WERI-Rb-1 (cell line): ENCODE data around the gene SEMA4D.

Experiments
- DNase-seq: peaks from one replicate; pipeline ENCODE4 v3.0.0-alpha.2; 2020
- H3K27ac ChIP-seq: fragments of 250-450 bp; sonication (Bioruptor Pico); 2 replicates; pipeline ENCODE4 v1.5.1; 2020; ENCODE audit warnings: mild to moderate bottlenecking, moderate library complexity
- H3K27me3 ChIP-seq: fragments of 250-450 bp; sonication (Bioruptor Pico); 2 replicates; pipeline ENCODE4 v1.5.1; 2021; ENCODE audit warnings: mild to moderate bottlenecking, low read depth, moderate library complexity; ENCODE audit not compliant: insufficient read depth, severe bottlenecking
- H3K36me3 ChIP-seq: fragments of 250-450 bp; sonication (Bioruptor Pico); 2 replicates; pipeline ENCODE4 v1.5.1; 2020; ENCODE audit warnings: mild to moderate bottlenecking, moderate library complexity
- H3K4me3 ChIP-seq: 2 replicates; pipeline ENCODE4 v1.5.1; 2011; ENCODE audit warnings: low read depth, mild to moderate bottlenecking, control low read depth, low read length
- H3K9me3 ChIP-seq: fragments of 250-450 bp; sonication (Bioruptor Pico); 2 replicates; pipeline ENCODE4 v1.5.1; 2021; ENCODE audit warnings: mild to moderate bottlenecking, moderate library complexity; ENCODE audit not compliant: severe bottlenecking
- TF ChIP-seq, protein P1 (sequence below): IDR thresholded peaks from 2 replicates; pipeline ENCODE4 v1.5.1; 2011; ENCODE audit warnings: low read depth, mild to moderate bottlenecking, control low read depth, inconsistent platforms, low read length

The SEMA4D gene

DNA sequence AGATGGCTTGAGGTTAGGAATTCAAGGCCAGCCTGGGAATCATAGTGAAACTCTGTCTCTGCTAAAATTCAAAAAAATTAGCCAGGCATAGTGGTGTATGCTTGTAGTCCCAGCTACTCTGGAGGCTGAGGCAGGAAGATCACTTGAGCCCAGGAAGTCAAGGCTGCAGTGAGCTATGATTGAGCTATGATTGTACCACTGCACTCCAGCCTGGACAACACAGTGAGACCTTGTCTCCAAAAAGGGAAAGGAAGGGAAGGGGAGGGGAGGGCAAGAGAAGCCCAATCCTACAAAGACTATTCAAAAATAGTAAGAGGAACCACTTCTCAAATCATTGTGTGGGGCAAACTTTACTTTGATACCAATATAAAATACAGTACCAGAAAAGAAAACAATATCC is 11.2 kb downstream of the SEMA4D start:
- no peak for DNase-seq
- TF ChIP-seq, protein P1, sequence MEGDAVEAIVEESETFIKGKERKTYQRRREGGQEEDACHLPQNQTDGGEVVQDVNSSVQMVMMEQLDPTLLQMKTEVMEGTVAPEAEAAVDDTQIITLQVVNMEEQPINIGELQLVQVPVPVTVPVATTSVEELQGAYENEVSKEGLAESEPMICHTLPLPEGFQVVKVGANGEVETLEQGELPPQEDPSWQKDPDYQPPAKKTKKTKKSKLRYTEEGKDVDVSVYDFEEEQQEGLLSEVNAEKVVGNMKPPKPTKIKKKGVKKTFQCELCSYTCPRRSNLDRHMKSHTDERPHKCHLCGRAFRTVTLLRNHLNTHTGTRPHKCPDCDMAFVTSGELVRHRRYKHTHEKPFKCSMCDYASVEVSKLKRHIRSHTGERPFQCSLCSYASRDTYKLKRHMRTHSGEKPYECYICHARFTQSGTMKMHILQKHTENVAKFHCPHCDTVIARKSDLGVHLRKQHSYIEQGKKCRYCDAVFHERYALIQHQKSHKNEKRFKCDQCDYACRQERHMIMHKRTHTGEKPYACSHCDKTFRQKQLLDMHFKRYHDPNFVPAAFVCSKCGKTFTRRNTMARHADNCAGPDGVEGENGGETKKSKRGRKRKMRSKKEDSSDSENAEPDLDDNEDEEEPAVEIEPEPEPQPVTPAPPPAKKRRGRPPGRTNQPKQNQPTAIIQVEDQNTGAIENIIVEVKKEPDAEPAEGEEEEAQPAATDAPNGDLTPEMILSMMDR, result no peak
- no peak overlapping the region for H3K4me3 ChIP-seq
- no peak overlapping the region for H3K27ac ChIP-seq
- no peaks in the 10 kb centered on the region for H3K27me3 ChIP-seq
- no peaks in the 10 kb centered on the region for H3K9me3 ChIP-seq
- H3K36me3 ChIP-seq, result no peaks in the 10 kb centered on the region

DNA sequence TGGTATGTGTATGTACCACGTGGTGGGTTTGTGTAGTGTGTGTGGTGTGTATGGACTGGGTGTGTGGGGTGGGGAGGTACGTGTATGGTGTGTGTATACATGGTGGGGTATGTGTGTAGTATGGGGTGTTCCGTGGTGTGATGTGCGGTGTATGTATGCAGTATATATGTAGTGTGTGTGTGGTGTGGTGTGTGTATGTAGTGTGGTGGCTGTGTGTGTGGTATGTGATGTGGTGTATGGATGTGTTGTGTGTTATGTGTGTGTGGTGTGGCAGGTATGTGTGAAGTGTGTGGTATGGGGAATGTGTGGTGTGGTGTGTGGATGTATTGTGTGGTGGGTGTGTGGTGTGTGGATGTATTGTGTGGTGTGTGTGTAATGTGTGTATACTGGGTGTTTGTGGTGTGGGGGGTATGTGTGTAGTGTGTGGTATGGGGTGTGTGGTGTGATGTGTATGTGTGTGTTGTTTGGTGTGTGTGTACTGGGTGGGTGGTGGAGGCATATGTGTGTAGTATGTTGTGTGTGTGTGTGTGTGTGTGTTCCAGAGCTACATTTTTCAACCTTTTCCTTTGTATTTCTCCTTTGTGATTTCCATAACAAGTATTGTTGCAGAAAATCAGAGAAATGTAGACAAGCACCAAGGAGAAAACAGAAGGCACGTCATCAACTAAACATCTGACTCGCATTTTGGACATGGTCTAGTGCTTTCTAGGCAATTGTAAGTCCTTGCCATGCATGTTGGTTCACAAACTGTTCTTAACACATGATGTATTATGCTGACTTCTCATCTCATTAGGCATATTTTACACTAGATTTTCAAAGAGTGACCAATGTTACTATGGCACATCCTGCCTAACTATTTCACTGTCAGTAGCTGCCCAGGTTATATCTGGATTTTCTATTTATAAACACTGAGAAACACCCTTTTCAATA is 13.2 kb downstream of the SEMA4D start:
- Histone ChIP-seq H3K4me3 (no peak overlapping the region), H3K27me3 (no peaks in the 10 kb centered on the region), H3K36me3 (no peaks in the 10 kb centered on the region), H3K9me3 (no peaks in the 10 kb centered on the region), H3K27ac (no peak overlapping the region)
- DNase-seq, result no peak
- TF ChIP-seq, protein P1, result no peak

DNA sequence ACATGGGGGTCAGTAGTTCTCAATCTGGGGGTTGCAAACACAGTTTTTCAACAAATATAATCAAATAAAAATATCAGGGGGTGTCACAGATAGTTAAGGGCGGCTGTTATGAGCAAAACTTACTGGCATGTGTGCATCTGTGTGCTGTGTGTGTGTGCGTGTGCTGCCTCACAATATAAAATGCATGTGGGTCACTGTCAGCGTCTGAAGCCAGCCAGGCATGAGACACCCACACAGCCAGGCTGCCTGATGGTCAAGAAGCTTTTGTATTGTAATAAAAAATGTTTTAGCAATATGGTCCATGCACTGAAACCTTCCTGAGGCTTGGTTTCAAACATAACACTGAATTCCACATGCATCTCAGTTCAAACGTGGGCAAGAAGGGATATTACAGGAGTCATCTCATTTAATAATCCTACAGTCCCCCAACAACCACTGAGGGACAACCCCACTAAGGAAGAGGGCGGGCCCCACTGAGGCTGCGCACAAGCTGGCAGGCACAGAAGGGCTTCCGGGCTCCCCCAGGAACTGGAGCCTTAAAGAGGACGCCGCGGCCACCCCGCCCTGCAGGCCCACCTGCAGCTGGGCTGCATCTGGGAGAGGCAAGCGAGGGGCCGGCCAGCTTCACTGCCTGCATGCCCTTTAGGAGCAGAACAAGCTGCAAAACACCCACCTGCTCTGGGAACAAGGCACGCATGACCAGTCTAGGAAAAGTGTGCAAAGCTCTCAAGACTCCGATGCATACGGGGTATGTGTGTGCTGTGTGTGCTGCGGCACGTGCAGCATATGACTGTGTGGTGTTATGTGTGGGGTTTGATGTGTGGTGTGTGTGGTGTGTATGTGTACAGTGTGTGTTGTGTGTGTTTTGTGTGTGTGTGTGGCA is 14.1 kb downstream of the SEMA4D start:
- TF ChIP-seq, protein P1, result no peak
- Histone ChIP-seq H3K36me3 (peaks cover 6% of the 10 kb centered on the region; the same call in 1 of the 2 replicates), H3K27ac (no peak overlapping the region), H3K9me3 (no peaks in the 10 kb centered on the region), H3K4me3 (no peak overlapping the region), H3K27me3 (no peaks in the 10 kb centered on the region)
- no peak for DNase-seq

DNA sequence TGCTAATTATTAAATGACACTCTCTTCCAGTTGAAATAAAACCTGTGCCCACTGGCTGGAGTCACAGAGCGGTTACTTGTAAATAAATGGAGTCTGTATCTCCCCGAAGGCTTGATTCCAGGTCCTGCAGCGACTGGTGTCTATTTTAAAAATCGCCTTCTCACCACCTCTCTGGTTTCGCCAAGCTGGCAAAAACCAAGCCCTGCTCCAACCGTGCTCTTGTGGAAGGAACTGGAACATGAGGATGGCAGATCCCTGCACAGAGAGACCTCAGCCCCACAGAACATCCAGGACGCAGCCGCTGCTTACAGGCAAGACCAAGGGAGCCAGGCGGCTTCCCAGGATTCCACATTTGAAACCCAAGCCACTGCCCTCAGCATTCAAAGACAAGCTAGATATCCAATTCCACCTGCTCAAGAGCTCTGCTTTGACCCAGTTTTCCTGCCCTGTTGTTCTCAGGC is 15.0 kb downstream of the SEMA4D start:
- peaks cover 6% of the 10 kb centered on the region; the same call in 1 of the 2 replicates for H3K36me3 ChIP-seq
- no peaks in the 10 kb centered on the region for H3K9me3 ChIP-seq
- H3K4me3 ChIP-seq, result no peak overlapping the region
- no peak overlapping the region for H3K27ac ChIP-seq
- TF ChIP-seq, protein P1, result no peak
- H3K27me3 ChIP-seq, result no peaks in the 10 kb centered on the region
- no peak for DNase-seq

DNA sequence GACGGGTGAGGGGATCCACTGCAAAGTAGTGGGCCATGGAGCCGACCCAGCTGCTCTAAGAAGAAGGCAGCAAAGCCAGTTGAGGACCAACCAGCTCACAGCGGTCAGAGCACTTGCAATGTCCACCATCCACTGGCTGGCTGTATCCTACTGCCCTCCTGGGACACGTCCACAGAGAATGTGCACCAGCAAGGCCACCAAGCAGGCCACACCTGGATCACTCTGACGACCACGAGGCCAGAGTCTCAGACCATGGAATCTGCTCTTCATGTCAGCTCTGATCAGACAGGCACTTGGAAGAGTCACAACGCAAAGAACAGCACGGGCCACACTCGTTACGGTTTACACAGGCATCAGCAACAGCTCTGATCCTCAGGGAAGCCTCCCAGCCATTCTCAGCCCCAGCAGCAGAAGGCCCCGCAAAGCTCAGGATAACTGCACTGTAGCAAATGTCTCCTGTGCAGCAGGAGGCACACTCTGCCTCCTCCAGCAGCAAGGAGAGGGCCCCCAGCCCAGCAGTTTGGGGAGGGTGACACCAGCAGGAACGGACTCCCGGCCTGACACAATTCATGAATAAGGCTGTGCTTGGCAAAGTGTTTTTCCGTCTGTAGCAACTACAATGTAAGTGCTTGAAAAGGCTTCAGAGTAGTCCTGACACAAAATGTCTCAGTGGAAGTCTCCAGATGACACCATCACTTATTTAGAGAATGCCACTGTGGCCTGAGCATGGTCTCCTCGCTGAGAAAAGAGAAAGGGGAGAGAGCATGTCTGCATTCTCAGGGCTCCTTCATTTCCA is 15.7 kb downstream of the SEMA4D start:
- TF ChIP-seq, protein P1, result no peak
- peaks cover 6% of the 10 kb centered on the region; the same call in 1 of the 2 replicates for H3K36me3 ChIP-seq
- H3K4me3 ChIP-seq, result no peak overlapping the region
- H3K9me3 ChIP-seq, result no peaks in the 10 kb centered on the region
- H3K27ac ChIP-seq, result no peak overlapping the region
- no peaks in the 10 kb centered on the region for H3K27me3 ChIP-seq
- DNase-seq, result no peak
